GM18508 (cell line): Measurements from ENCODE around the gene C2orf76.

Experiments
- ATAC-seq: cut with Tn5 transposase; IDR thresholded peaks from one replicate; pipeline ENCODE4 v1.9.1; 2021; ENCODE audit warnings: moderate number of reproducible peaks; ENCODE audit not compliant: insufficient read depth, unreplicated experiment

The C2orf76 gene

DNA sequence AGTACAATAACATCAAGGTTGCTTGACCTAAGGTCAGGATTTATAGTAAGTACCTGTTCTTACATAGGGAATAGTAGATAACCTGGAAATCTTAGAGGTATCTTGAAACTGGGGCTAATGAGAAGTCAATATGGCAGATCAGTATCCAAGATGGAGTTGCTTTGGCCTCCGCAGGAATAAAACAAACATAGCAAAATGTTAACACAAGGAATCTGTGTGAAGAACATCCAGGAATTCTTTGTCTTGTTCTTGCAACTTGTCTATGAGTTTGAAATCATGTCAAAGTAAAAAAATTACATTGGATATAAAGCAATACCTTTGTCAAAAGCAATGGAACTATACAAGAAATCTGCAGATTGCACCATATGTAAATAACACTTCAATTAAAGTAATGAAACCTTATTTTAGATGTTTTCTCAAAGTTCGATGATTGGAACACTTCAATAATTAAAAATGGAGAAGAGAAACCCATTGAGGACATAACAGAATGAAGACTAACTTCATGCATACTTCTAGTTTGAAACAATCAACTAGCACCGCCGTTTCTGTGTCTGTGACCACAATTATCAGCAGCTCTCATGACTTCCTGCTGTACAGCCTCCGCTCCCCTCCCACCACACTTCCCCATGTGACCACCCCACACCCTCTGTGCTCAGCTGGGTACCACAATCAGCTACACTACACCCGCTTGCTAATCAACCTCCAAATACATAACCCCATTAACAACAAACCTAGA, 27.6 kb downstream of the C2orf76 start:
- peak; percentile 94 for ATAC-seq

DNA sequence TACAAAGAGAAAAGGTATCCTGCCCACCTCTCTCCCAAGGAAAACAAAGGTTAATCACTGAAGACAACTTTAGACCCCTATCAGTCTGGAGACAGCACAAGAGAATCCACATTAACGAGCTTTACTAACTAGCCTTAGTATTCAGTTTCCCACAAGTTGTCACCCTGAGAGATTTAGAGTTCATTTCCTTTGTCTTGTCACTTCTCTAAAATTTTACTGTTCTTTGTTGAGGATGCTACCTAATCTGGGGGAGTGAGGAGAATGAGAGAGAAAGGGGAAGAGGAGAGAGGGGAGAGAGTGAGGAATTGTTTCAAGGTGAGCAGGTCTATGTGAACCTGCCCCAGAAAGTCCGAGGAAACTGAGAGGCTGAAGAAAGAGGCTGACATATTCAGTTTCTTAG, 28.4 kb downstream of the C2orf76 start:
- ATAC-seq, result no peak

DNA sequence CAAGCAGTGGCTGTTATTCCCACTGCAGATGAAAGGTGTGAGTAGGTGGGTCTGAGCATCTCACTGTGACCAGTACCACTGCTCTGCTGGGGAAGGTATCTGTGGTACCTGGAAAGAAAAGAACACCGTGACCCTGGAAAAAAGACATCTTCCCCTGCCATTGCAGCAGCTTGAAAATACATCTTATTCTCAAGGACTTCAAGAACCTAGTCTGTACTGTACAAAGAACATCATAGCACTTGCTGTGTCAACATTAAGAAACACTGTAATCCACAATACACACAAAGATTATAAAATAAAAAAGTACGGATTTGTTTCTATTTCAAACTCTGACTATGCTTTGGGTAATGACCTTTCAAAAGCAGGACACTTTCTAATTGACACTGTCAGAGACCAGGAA, 28.9 kb downstream of the C2orf76 start:
- no peak for ATAC-seq

DNA sequence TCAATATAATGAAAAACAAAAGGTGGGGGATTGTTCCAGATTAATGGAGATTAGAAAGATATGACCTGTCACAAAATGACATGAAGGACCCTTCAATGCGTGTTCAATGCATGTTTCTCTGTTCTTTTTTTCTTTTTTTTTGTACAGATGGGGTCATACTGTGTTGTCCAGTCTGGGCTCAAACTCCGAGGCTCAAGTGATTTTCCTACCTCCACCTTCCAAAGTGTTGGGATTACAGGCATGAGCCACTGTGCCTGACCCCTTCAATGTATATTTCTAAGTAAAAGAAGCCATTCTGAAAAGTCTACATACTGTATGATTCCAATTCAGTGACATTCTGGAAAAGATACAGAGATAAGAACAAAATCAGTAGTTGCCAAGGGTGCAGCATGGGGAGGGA, 32.8 kb downstream of the C2orf76 start:
- ATAC-seq, result no peak

- no peak for ATAC-seq
These were observed 33.3 kb downstream of the C2orf76 start for GRCh38 chr2:119333360-119333759.

DNA sequence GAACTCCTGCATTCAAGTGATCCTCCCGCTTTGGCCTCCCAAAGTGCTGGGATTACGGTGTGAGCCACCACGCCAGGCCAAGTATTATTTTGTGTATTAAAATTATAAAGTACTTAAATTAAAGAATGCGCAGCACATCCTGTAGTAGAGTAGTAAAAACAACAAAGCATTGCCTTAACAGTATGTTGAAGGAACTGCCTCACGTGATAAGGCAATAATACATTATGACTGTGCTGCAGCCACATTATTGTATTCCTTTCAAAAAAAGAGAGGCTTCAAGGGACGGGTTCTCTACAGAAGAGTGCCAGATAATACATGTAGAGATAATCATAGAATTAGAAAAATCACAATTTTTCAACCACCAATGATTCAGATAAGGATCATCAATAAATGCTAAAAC, 33.7 kb downstream of the C2orf76 start:
- ATAC-seq, result no peak

DNA sequence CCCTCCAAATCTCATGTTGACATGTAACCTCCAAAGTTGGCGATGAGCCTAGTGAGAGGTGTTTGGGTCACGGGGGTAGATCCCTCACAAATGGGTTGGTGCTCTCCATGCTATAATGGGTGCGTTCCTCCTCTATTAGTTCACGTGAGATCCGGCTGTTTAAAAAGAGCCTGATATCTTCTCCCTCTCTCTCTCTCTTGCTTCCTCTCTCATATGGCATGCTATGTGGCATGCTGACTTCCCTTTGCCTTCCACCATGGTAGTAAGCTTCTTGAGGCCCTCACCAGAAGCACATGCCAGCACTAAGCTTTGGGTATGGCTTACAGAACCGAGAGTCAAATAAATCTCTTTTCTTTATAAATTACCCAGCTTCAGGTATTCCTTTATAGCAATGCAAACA, 39.2 kb downstream of the C2orf76 start:
- ATAC-seq, result no peak

- no peak for ATAC-seq
These were observed 39.7 kb downstream of the C2orf76 start for GRCh38 chr2:119326938-119327337.

- ATAC-seq, result no peak
These were observed 41.9 kb downstream of the C2orf76 start for GRCh38 chr2:119324685-119325270.

- ATAC-seq, result no peak
These were observed 43.2 kb downstream of the C2orf76 start for GRCh38 chr2:119323459-119323858.

DNA sequence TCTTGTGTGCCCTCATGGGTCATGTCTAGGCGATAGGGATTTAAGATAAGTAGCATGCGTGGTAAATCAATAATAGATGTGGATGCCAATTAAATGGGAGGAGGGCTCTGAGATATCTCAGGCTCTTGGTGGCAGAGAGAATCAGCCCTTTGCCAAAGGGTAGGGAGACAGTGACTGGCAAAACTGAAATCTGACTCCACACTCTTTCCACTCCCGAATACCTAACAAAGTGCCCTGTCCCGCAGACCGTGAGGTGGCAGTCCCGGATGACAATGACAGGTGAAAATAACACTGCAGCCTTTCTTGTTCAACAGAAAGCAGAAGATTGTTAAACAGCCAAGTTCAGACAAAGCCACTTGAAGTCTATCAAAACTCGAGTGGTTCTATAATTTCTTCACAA, 47.0 kb downstream of the C2orf76 start:
- ATAC-seq, result no peak

- ATAC-seq, result no peak
These were observed 49.1 kb downstream of the C2orf76 start for GRCh38 chr2:119317554-119317953.

- no peak for ATAC-seq
These were observed 50.6 kb downstream of the C2orf76 start for GRCh38 chr2:119316066-119316465.

GRCh38 chr2:119315241-119315925, 51.3 kb downstream of the C2orf76 start:
- no peak for ATAC-seq

DNA sequence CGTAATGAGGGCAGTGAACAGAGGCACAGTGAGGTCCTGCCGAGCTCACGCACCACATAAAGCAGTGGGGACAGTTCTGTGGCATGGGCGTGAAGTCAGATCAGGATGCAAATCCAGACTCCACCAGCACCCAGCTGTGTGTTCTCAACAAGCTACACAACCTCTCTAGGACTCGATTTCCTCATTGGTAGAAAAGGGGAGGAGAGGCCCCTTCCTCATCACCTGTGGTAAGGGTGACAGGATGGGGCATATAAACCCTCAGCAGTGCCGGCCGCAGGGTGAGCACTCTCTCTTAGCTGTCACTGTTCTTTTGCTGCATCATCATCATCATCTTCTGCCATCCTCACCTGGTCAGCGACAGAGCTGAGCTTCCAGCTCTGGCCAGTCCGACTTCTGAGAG, 54.8 kb downstream of the C2orf76 start:
- no peak for ATAC-seq

DNA sequence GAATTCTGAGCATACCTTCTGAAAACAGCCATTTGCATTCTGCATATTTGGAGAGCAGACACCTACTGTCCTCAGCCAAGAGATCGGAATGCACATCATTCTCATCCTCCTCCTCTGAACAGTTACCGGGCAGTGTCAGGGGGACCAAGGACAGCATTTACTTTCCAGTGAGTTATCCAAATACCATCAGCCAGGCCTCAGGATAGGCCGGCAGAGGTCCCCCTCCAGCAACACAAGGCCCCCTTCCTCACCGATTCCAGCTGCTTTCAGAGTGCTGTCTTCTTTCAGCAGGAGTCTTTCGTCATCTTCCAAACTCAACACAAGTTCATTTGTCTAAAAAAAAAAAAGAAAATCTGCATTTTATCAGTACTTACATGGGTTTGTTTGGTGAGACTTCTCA, 55.3 kb downstream of the C2orf76 start:
- ATAC-seq, result no peak

GRCh38 chr2:119308793-119309330, 57.8 kb downstream of the C2orf76 start:
- no peak for ATAC-seq

DNA sequence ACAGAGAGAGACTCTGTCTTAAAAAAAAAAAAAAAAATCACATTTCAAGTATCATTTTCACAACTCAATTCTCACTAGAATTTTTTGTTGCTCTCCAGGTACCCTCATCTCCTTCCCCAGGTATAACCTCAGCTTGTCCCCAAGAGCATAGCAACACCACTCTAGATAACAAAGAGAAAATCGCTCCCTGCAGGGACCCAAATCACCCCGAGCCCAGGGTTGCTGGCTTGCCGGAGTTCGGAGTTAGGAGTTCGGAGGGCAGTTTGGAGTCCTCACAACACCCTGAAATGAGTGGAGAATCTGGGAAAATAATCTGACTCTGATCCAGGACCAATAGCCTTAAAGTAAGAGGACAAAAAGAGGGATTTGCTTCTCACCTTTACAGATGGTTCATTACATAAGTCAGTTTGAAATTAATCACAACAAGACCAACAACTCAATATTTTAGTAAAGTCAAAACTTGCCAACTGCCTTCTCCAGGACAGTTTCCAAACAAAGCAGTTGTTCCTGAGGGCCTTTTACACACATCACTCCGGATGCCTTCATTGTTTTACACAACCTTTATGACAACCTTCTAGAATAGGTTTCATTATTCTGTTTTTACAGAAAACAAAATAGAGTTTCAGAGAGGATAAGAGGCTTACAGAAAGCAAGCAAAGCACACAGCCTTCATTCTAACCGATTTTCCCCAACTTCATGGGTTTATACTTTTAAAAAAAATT, 59.1 kb downstream of the C2orf76 start:
- ATAC-seq, result no peak

- ATAC-seq, result no peak
These were observed 60.4 kb downstream of the C2orf76 start for GRCh38 chr2:119306196-119306590.

- ATAC-seq, result no peak
These were observed 61.0 kb downstream of the C2orf76 start for GRCh38 chr2:119305497-119306195.
